Thyroid gland (tissue), 4 donors: ENCODE results near the gene UPF1. TPM values are rescaled to one million over a fixed set of nuclear protein-coding genes. Genes with fewer than 3 reads are reported as not detected.
A peak's percentile ranks its signal among the peaks of the same experiment; 100 is the strongest.

Experiments used
- DNase-seq, 2 donors: peaks; one replicate each; pipeline ENCODE4 v3.0.0-alpha.2; 2019
- H3K27ac ChIP-seq, 3 donors: fragments of 200-600 bp; sonication (generic); 1 replicate in 2 of 3; 2 replicates in 1 of 3; pipeline ENCODE4 v1.5.1; 2016 to 2019; ENCODE audit warnings: mild to moderate bottlenecking in 1 of 3, moderate library complexity in 1 of 3
- H3K27me3 ChIP-seq: fragments of 200-600 bp; sonication (generic); one replicate; pipeline ENCODE4 v1.5.1; 2019
- H3K36me3 ChIP-seq, 2 donors: fragments of 200-600 bp; sonication (generic); one replicate each; pipeline ENCODE4 v1.5.1; 2016 to 2019
- H3K4me1 ChIP-seq, 2 donors: fragments of 200-600 bp; sonication (generic); one replicate each; pipeline ENCODE4 v1.5.1; 2017 to 2019
- H3K4me3 ChIP-seq, 3 donors: fragments of 200-600 bp; sonication (generic); replicated peaks in 1 of 3; 1 replicate in 2 of 3; 2 replicates in 1 of 3; pipeline ENCODE4 v1.5.1; 2016; ENCODE audit warnings: mild to moderate bottlenecking in 1 of 3
- H3K9me3 ChIP-seq: fragments of 200-600 bp; sonication (generic); one replicate; pipeline ENCODE4 v1.5.1; 2017
- POLR2A ChIP-seq, 2 donors: fragments of 450-650 bp; IDR thresholded peaks; one replicate each; pipeline ENCODE4 v1.6.1; 2017; ENCODE audit warnings: antibody characterized with exemption in 2 of 2, mild to moderate bottlenecking in 2 of 2, moderate library complexity in 1 of 2
- WGBS, 2 donors: methylation state at CpG; one replicate each; pipeline ENCODE4 v1.1.5; 2017; 5-methylcytosine and 5-hydroxymethylcytosine counted together
- intact Hi-C: fragments of 100-400 bp; cut with DNase I; formaldehyde crosslinking; loops from one replicate; pipeline ENCODE4 v1.15.1; 2023
- total RNA-seq, 4 donors: library from RNA; depleted of rRNA; stranded (reverse); fragments of >200 nt; gene quantifications; one replicate each; pipeline ENCODE4 v1.2.3, GENCODE V29; 2016
- TF ChIP-seq, protein P1 (sequence below), 6 experiments: fragments of 200-600 bp in 3 of 6; fragments of 450-650 bp in 3 of 6; sonication (generic) in 3 of 6; IDR thresholded peaks; one replicate each; pipeline ENCODE4 v1.5.1; 2016 to 2019; ENCODE audit warnings: antibody characterized with exemption in 6 of 6, mild to moderate bottlenecking in 2 of 6, inconsistent platforms in 1 of 6, moderate library complexity in 1 of 6

UPF1 gene
- total RNA-seq, 4 donors from 2014 or later: 56.7 to 122 (median 79.6) TPM

- H3K4me1 ChIP-seq: peaks cover 31 to 71% of the 10 kb centered on the region in 2 donors
- H3K27ac ChIP-seq: no peak overlapping the region
- intact Hi-C loops: no loop called here
- 83 to 85% methylated on average over 6 to 7 of the region's 7 CpGs for WGBS, 2 donors
- no peak for DNase-seq
- no peak overlapping the region for H3K4me3 ChIP-seq
- no peaks in the 10 kb centered on the region for H3K36me3 ChIP-seq
- H3K9me3 ChIP-seq: no peaks in the 10 kb centered on the region
- TF ChIP-seq POLR2A (IDR thresholded peaks at IDR 0.05): no peak
- TF ChIP-seq, protein P1, sequence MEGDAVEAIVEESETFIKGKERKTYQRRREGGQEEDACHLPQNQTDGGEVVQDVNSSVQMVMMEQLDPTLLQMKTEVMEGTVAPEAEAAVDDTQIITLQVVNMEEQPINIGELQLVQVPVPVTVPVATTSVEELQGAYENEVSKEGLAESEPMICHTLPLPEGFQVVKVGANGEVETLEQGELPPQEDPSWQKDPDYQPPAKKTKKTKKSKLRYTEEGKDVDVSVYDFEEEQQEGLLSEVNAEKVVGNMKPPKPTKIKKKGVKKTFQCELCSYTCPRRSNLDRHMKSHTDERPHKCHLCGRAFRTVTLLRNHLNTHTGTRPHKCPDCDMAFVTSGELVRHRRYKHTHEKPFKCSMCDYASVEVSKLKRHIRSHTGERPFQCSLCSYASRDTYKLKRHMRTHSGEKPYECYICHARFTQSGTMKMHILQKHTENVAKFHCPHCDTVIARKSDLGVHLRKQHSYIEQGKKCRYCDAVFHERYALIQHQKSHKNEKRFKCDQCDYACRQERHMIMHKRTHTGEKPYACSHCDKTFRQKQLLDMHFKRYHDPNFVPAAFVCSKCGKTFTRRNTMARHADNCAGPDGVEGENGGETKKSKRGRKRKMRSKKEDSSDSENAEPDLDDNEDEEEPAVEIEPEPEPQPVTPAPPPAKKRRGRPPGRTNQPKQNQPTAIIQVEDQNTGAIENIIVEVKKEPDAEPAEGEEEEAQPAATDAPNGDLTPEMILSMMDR (IDR thresholded peaks at IDR 0.05): no peak
- H3K27me3 ChIP-seq: no peaks in the 10 kb centered on the region
These were observed 12.2 kb downstream of the UPF1 start for GRCh38 chr19:18843960-18844359.

DNA sequence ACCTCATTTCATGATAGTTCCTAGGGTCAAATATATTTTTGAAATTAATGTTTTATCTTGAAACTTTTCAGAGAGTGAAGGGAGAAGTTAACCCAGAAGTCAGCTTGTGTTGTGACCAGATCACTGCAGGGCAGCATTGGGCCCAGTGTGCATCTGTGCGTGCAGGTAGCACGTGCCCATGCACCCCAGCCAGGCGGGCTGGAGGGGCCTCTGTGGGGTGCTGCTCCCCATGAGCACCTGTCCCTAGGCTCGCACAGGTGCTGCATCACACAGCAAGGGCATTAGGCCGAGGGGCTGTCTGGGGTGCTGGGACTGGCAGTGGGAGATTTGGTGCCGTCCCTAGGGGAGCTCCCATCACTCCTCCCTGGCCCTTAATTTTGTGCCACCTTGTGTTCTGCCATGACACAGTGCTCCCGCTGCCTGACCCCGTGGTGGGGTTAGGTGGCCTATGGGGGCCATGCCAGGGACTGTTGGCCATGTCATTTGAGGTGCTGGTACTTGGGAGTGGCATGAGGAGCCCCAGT lies 13.1 kb downstream of the UPF1 start:
- Histone ChIP-seq H3K36me3 (no peaks in the 10 kb centered on the region), H3K4me3 (no peak overlapping the region), H3K9me3 (no peaks in the 10 kb centered on the region), H3K27ac (no peak overlapping the region), H3K27me3 (no peaks in the 10 kb centered on the region), H3K4me1 (peaks cover 27 to 71% of the 10 kb centered on the region in 2 donors)
- DNase-seq: no peak
- no peak for TF ChIP-seq POLR2A (IDR thresholded peaks at IDR 0.05)
- TF ChIP-seq, protein P1 (IDR thresholded peaks at IDR 0.05): no peak
- intact Hi-C loops: loop anchor here (5.0 kb wide), 1 partner anchor 253 kb away; no protein-coding TSS in a partner anchor
- 88 to 94% methylated on average over 4 to 8 of the region's 8 CpGs for WGBS, 2 donors

DNA sequence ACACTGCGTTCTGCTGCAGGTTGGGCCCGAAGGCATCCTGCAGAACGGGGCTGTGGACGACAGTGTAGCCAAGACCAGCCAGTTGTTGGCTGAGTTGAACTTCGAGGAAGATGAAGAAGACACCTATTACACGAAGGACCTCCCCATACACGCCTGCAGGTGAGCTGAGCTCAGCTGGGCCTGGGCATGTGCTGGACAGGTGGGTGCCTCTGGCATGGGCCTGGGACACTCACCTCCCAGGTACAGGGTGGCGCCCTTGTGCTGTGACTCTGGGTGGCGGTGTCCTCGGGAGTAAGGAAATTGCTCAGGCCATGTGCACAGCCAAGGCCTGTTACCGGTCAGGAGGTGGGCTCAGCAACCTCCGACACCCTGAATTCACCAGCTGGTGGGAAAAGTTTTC lies 14.2 kb downstream of the UPF1 start:
- Histone ChIP-seq H3K9me3 (no peaks in the 10 kb centered on the region), H3K4me1 (peaks cover 16 to 71% of the 10 kb centered on the region in 2 donors), H3K4me3 (no peak overlapping the region), H3K27me3 (no peaks in the 10 kb centered on the region), H3K36me3 (peaks cover 8 to 10% of the 10 kb centered on the region in 2 donors), H3K27ac (no peak overlapping the region)
- no peak for DNase-seq
- intact Hi-C loops: loop anchor here (2.0 to 5.0 kb wide), 2 partner anchors 254 to 395 kb away; no protein-coding TSS in a partner anchor
- WGBS, 2 donors: 86 to 88% methylated on average over 6 of the region's 12 CpGs
- TF ChIP-seq POLR2A (IDR thresholded peaks at IDR 0.05): no peak
- TF ChIP-seq, protein P1 (IDR thresholded peaks at IDR 0.05): no peak

DNA sequence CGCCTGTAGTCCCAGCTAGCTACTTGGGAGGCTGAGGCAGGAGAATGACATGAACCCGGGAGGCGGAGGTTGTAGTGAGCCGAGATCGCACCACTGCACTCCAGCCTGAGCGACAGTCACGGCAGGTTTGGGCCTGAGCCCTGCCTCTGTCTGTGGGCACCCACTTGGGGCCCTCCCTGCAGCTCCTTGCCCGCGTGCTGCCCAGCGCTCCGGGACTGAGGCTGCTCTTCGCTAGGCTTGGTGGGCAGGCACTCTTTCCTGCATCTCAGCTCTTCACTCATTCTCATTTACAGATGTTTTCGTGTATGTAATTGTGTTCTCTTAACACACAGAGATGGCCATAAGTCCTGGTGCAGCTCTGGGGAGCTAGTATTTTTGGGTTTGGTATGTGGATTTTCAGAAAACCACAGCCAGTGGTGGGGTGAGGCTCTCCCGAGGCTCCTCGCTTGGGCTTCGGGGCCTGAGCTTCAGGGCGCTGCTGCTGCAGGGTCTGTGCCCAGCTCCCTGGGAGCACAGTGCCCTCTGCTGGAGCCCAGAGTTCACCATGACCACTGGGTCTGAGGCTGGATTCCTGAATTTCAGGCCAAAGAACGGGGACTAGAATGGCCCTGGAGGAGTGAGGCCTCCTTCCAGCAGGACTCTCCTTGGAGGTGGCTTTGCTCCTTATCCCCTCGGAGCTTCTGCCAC lies 15.2 kb downstream of the UPF1 start:
- Histone ChIP-seq H3K9me3 (no peaks in the 10 kb centered on the region), H3K27ac (peak overlapping the region in 2 of 3 donors; percentile 3 to 7), H3K4me1 (peaks cover 15 to 64% of the 10 kb centered on the region in 2 donors), H3K36me3 (peaks cover 19% of the 10 kb centered on the region in 2 donors), H3K4me3 (no peak overlapping the region), H3K27me3 (no peaks in the 10 kb centered on the region)
- intact Hi-C loops: loop anchor here (2.0 to 5.0 kb wide), 2 partner anchors 255 to 396 kb away; no protein-coding TSS in a partner anchor
- peak; percentile 76 to 84 for DNase-seq
- no peak for TF ChIP-seq POLR2A (IDR thresholded peaks at IDR 0.05)
- TF ChIP-seq, protein P1 (IDR thresholded peaks at IDR 0.05): peak; percentile 57 to 88 (median 78)
- 57 to 62% methylated on average over 19 of the region's 19 CpGs for WGBS, 2 donors
